ENCODE data around the gene ANKRD52.
A peak's percentile ranks its signal among the peaks of the same experiment; 100 is the strongest.

ANKRD52 gene

DNA sequence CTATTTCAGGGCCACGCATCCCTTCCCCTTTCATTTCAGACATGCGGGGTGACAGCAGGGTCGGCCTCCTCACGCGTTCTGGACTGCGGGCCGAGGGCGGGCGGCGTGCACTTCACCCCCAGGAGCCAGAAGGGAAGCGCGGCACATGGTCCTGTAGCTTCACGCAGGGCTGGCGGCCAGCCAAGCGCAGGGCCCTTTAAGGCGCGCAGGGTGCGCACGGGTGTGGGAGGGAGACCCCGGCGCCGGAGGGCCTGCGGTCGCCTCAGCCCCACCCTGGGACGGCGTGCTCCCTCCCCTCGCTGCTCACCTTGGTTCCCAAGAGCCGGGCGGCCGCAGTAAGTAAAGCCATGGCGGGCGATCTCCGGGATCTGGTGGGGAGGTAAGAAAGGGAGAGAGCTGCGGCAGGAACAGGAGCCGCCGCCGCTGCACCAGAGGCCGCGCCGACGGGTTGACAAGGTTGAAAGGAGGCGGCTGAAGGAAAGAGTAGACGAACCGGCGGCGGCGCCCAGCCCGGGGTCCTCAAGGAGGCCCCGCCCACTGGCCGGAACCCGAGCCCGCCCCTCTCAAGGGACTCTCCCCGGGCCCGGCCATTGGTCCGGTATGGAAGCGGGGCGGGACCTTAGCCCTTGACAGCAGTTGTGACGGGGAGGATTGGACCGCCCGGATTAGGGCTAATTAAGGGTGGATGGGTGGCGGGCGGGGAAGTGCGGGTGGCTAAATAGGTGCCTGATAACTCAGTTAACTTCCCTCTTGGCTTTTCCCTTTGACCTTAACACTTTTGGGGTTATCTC, 41.9 kb upstream of the ANKRD52 start, which contains the start of gene CS:
TSS of gene CS (minus strand) at position 478 of the 791 bp plus-strand sequence. CDS start at position 349, 129 bp downstream.
- H3K27ac ChIP-seq = peak within 1 kb of the TSS; percentile 92
- ChIA-PET CTCF (interaction anchor here (0.5 kb wide), 1 partner anchor 26 kb away, joined by 5 read pairs; no protein-coding TSS in a partner anchor), POLR2A (ENCODE audit: low non-redundant PET) (interaction anchor here (0.6 to 1.2 kb wide), 3 partner anchors 9 to 461 kb away, joined by 3 to 9 read pairs (median 3); partner anchors contain the start of gene RNF41)
- TF ChIP-seq, protein P1, sequence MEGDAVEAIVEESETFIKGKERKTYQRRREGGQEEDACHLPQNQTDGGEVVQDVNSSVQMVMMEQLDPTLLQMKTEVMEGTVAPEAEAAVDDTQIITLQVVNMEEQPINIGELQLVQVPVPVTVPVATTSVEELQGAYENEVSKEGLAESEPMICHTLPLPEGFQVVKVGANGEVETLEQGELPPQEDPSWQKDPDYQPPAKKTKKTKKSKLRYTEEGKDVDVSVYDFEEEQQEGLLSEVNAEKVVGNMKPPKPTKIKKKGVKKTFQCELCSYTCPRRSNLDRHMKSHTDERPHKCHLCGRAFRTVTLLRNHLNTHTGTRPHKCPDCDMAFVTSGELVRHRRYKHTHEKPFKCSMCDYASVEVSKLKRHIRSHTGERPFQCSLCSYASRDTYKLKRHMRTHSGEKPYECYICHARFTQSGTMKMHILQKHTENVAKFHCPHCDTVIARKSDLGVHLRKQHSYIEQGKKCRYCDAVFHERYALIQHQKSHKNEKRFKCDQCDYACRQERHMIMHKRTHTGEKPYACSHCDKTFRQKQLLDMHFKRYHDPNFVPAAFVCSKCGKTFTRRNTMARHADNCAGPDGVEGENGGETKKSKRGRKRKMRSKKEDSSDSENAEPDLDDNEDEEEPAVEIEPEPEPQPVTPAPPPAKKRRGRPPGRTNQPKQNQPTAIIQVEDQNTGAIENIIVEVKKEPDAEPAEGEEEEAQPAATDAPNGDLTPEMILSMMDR (conservative IDR thresholded peaks at IDR 0.05; ENCODE audit: low read depth) = no peak
- peak; percentile 98 for DNase-seq (ENCODE audit: low spot score)

DNA sequence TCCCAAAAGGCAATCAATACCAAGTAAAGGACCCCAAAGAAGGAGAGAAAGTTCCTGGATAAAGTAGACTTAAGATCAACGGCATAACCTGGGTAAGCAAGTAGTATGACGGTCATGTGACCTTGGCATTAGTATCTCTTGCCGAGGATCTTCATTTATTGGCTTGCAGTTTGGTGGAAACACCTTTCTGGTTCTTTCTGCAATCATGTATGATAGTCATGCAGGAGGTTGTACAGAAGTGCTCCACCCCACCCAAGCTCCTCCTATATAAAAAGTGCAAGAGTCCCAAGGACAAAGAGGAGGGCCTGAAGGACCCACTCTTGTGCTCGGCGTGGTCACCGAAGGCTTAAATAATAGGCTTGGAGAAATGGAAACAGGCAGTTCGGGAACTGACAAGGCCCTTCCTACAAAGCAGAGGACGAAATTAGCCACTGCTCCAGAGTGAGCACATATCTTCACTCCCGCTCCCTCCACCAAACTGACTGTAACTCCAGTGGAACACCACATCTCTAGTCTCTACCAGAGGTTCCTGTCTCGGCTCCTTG, 41.2 kb upstream of the ANKRD52 start:
- POLR2A ChIA-PET (ENCODE audit: low non-redundant PET) = interaction anchor here (0.6 to 1.2 kb wide), 4 partner anchors 8 to 461 kb away, joined by 3 to 9 read pairs (median 3); partner anchors contain the start of gene RNF41
- TF ChIP-seq, protein P1 (conservative IDR thresholded peaks at IDR 0.05; ENCODE audit: low read depth) = no peak
- CTCF ChIA-PET = interaction anchor here (0.5 kb wide), 1 partner anchor 25 kb away, joined by 5 read pairs; no protein-coding TSS in a partner anchor
- no peak for DNase-seq (ENCODE audit: low spot score)
- H3K27ac ChIP-seq = peak overlapping the region; percentile 92

GRCh38 chr12:56298828-56299227, 40.6 kb upstream of the ANKRD52 start:
- TF ChIP-seq, protein P1 (conservative IDR thresholded peaks at IDR 0.05; ENCODE audit: low read depth) = no peak
- H3K27ac ChIP-seq = peak overlapping the region; percentile 54
- POLR2A ChIA-PET (ENCODE audit: low non-redundant PET) = interaction anchor here (0.7 to 1.2 kb wide), 3 partner anchors 7 to 77 kb away, joined by 3 read pairs; partner anchors contain the start of gene RNF41
- CTCF ChIA-PET = interaction anchor here (0.6 to 0.7 kb wide), 2 partner anchors 10 to 47 kb away, joined by 4 to 5 read pairs; no protein-coding TSS in a partner anchor
- no peak for DNase-seq (ENCODE audit: low spot score)

DNA sequence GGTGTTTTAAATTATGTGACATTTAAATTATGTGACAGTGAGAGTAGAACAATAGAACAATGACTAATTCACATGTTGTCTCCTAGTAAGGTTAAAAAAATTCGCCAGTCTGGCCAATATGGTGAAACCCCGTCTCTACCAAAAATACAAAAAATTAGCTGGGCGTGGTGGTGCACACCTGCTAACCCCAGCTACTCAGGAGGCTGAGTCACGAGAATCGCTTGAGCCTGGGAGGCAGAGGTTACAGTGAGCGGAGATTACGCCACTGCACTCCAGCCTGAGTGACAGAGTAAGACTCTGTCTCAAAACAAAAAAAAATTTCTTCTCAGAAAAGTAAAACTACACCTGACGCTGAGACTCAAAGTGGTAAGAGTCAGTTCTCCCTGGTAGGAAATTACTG, 39.2 kb upstream of the ANKRD52 start:
- H3K27ac ChIP-seq = peak overlapping the region; percentile 7; the same call in 1 of the 2 replicates
- ChIA-PET CTCF (interaction anchor here (0.7 to 0.9 kb wide), 2 partner anchors 20 to 30 kb away, joined by 3 read pairs; no protein-coding TSS in a partner anchor), POLR2A (ENCODE audit: low non-redundant PET) (no interaction called here)
- TF ChIP-seq, protein P1 (conservative IDR thresholded peaks at IDR 0.05; ENCODE audit: low read depth) = no peak
- no peak for DNase-seq (ENCODE audit: low spot score)

DNA sequence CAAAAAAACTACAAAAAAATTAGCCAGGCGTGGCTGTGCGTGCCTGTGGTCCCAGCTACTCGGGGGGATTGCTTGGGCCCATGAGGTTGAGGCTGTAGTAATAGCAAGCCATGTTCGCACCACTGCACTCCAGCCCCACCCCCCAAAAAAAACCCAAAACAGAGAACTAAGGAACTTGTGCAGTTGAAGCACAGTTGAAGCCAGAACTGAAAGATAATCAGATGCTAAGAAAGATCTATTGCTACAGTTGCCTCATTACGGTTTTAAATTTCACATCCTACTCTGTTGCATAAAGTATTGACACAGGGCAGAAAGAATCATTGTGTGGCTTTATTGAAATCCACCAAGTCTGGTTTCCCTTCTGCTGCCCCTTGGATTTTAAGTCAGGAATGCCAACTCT, 38.1 kb upstream of the ANKRD52 start:
- POLR2A ChIA-PET (ENCODE audit: low non-redundant PET) = no interaction called here
- peak overlapping the region; percentile 28; the same call in 1 of the 2 replicates for H3K27ac ChIP-seq
- no peak for DNase-seq (ENCODE audit: low spot score)
- CTCF ChIA-PET = no interaction called here
- TF ChIP-seq, protein P1 (conservative IDR thresholded peaks at IDR 0.05; ENCODE audit: low read depth) = no peak

GRCh38 chr12:56293795-56294194, 35.6 kb upstream of the ANKRD52 start:
- ChIA-PET CTCF (no interaction called here), POLR2A (ENCODE audit: low non-redundant PET) (no interaction called here)
- TF ChIP-seq, protein P1 (conservative IDR thresholded peaks at IDR 0.05; ENCODE audit: low read depth) = no peak
- no peak overlapping the region for H3K27ac ChIP-seq
- no peak for DNase-seq (ENCODE audit: low spot score)
